ENCODE measurements around the gene STARD6.
"Not testable (repeated sequence)": the region's sequence is repeated elsewhere in the genome, so short reads cannot be mapped to it uniquely, and the experiment has no call there.

Gene STARD6

GRCh38 chr18:54316071-54316820, 41.4 kb downstream of the STARD6 start:
- Histone ChIP-seq H3K27me3 (replicated peaks) (no peaks in the 10 kb centered on the region), H3K4me3 (ENCODE audit: low read depth, low read length) (no peak overlapping the region), H3K36me3 (replicated peaks) (no peaks in the 10 kb centered on the region), H3K27ac (no peak overlapping the region)
- TF ChIP-seq CTCF (IDR thresholded peaks at IDR 0.05; ENCODE audit: low read depth, low read length, missing control alignments) = no peak
- no peak for DNase-seq
- in situ Hi-C loops (cut with HindIII; ENCODE audit: low pct_ligation_motif_present, low sequenced_read_pairs) = no loop called here

DNA sequence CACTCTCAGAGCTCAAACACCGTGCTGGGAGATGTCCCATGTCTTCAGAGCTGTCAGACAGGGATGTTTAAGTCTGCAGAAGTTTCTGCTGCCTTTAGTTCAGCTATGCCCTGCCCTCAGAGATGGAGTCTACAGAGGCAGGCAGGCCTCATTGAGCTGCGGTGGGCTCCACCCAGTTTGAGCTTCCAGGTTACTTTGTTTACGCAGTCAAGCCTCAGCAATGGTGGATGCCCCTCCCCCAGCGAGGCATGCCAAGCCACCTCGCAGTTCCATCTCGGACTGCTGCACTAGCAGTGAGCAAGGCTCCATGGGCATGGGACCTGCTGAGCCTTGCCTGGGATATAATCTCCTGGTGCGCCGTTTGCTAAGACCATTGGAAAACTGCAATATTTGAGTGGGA, 48.1 kb downstream of the STARD6 start:
- DNase-seq; H3K27me3 ChIP-seq (replicated peaks); H3K4me3 ChIP-seq (ENCODE audit: low read depth, low read length); H3K27ac ChIP-seq; H3K36me3 ChIP-seq (replicated peaks); in situ Hi-C loops (cut with HindIII; ENCODE audit: low pct_ligation_motif_present, low sequenced_read_pairs): not testable (repeated sequence)

DNA sequence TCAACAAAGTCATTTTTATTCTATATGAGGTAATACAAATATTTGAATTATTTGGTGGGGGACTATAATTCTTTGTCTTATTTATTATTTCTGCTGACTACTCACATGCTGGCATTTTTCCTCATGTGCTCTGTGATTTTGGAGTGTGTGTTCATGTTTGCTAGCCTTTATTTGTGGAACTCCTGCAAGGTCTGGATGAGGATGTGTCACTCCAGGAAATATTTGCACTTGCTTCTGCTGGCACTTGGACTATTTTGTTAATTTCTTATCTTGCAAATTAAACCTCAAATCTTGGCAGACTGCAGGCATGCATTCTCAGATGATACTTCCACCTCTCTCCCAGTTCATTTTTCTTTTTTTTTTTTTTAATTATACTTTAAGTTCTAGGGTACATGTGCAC, 54.2 kb downstream of the STARD6 start:
- H3K36me3 ChIP-seq (replicated peaks) = no peaks in the 10 kb centered on the region
- no peak for DNase-seq
- H3K4me3 ChIP-seq (ENCODE audit: low read depth, low read length) = no peak overlapping the region
- H3K27me3 ChIP-seq (replicated peaks) = no peaks in the 10 kb centered on the region
- no peak overlapping the region for H3K27ac ChIP-seq
- no peak for TF ChIP-seq CTCF (IDR thresholded peaks at IDR 0.05; ENCODE audit: low read depth, low read length, missing control alignments)
- in situ Hi-C loops (cut with HindIII; ENCODE audit: low pct_ligation_motif_present, low sequenced_read_pairs) = no loop called here

GRCh38 chr18:54298991-54299390, 58.7 kb downstream of the STARD6 start:
- DNase-seq; H3K27ac ChIP-seq; in situ Hi-C loops (cut with HindIII; ENCODE audit: low pct_ligation_motif_present, low sequenced_read_pairs); H3K36me3 ChIP-seq (replicated peaks); H3K27me3 ChIP-seq (replicated peaks); H3K4me3 ChIP-seq (ENCODE audit: low read depth, low read length): not testable (repeated sequence)

DNA sequence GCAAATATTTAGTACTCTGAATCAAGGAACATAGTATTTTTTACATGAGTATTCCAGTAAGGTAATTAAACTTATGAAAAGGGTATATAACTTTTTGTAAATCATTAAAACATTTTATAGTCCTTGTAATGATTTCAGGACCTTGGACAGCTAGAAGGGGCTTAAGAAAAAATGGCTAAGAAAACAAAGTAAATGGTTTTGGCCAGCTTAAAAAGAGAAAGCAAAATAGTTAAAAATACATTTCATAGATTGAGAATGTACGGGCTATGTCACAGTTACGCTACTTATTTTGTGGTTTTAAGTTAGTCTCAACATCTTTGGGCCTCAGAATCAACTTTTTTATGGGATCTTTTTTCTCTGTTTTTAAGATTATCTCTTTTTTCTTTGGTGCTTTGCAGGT, 61.6 kb downstream of the STARD6 start:
- Histone ChIP-seq H3K36me3 (replicated peaks) (peaks cover 5% of the 10 kb centered on the region), H3K4me3 (ENCODE audit: low read depth, low read length) (no peak overlapping the region), H3K27me3 (replicated peaks) (no peaks in the 10 kb centered on the region), H3K27ac (no peak overlapping the region)
- TF ChIP-seq CTCF (IDR thresholded peaks at IDR 0.05; ENCODE audit: low read depth, low read length, missing control alignments) = no peak
- DNase-seq = no peak
- in situ Hi-C loops (cut with HindIII; ENCODE audit: low pct_ligation_motif_present, low sequenced_read_pairs) = no loop called here

DNA sequence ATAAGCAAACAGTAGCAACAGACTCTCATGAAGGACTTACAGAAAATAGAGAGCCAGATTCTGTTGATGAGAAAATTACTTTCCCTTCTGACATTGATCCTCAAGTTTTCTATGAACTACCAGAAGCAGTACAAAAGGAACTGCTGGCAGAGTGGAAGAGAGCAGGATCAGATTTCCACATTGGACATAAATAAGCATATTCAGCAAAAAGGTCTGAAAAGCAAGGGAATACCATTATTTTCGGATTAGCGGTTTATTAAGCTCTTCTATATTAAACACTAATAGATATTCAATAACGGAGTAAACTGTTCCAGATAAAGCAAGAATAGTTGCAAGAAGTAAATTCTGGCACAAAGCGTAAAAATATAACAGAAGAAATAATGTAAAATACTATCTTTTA, 63.4 kb downstream of the STARD6 start:
- DNase-seq = no peak
- no peak for TF ChIP-seq CTCF (IDR thresholded peaks at IDR 0.05; ENCODE audit: low read depth, low read length, missing control alignments)
- Histone ChIP-seq H3K27ac (no peak overlapping the region), H3K36me3 (replicated peaks) (peaks cover 12% of the 10 kb centered on the region), H3K4me3 (ENCODE audit: low read depth, low read length) (no peak overlapping the region), H3K27me3 (replicated peaks) (no peaks in the 10 kb centered on the region)
- in situ Hi-C loops (cut with HindIII; ENCODE audit: low pct_ligation_motif_present, low sequenced_read_pairs) = no loop called here
